ENCODE results near the gene VEZF1. TPM values are rescaled to one million over a fixed set of nuclear protein-coding genes. Genes with fewer than 3 reads are reported as not detected.

VEZF1 gene
- total and polyA plus RNA-seq, 2 experiments from 2014 or later: 32.2 to 51.9 TPM

DNA sequence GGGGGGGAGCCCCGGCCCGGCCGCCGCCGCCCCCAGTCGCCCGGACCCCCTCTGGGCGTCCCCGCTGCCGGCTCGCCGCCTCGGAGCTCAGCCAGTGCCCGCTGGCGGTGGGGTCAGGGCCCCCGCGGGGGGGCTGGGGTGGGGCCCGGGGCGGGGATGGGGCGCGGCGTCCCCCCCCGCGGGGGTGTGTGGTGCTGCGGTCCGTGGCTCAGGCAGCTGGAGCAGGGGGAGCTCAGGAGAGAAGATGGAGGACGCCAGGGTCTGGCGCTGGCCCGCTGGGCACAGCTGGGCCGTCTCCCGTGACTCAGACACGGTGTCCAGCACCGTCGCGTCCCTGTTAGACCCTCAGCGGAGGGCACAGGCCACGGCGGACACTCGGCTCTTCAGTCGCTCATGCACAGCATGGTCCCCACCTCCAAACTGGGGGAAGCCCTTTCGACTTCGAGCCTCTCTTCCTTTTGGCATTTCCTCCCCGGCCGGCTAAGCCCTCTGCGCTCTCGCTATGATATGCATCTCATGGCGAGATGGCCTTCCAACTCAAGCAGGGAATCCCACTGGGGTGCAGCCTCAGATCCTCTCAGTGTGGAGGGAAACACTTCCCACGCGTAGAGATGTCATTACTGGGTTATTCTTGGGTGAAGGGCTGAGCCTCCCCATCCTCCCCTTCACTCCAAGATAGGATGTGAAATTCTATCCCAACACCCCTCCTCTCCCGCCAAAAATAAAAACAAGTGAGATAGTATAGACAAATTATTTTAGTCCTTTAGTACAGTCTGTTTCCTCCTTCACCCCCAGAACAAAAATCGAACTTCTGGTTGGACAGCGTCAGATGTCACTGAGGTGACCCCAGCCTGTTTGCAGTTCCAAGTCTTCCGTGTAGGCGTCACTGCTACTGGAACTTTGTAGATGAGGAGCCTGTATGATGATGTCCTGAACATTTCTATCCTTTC, 522 bp upstream of the VEZF1 start:
- in situ Hi-C loops (cut with MboI): no loop called here
- Histone ChIP-seq H4K20me1 (ENCODE audit: insufficient read depth) (no peaks in the 10 kb centered on the region), H3K36me3 (ENCODE audit: low read depth) (no peaks in the 10 kb centered on the region), H3K4me3 (peak overlapping the region; percentile 81), H2AFZ (peak overlapping the region; percentile 74), H3K9me2 (ENCODE audit: insufficient read depth) (no peaks in the 10 kb centered on the region), H3K79me2 (ENCODE audit: insufficient read depth) (peaks cover 48% of the 10 kb centered on the region), H3F3A (ENCODE audit: insufficient read depth) (peaks cover 75% of the 10 kb centered on the region), H3K27ac (peak overlapping the region; percentile 89), H3K9ac (peak overlapping the region; percentile 94), H3K9me3 (ENCODE audit: low read depth) (no peaks in the 10 kb centered on the region), H3K4me1 (ENCODE audit: insufficient read depth) (peaks cover 39% of the 10 kb centered on the region), H3K27me3 (replicated peaks; ENCODE audit: insufficient read depth) (no peaks in the 10 kb centered on the region), H3K4me2 (ENCODE audit: unreplicated experiment) (peak overlapping the region; percentile 95)
- DNase-seq: peak; percentile 84
- 1 to 2% methylated on average over 30 to 40 of the region's 54 CpGs for WGBS, 2 experiments (ENCODE audit: low coverage in 1 of 2, low lambda C conversion rate in 2 of 2, missing lambda C conversion rate in 2 of 2)
- TF ChIP-seq EZH2 (IDR thresholded peaks at IDR 0.05; ENCODE audit: insufficient read depth, poor library complexity, severe bottlenecking) (no peak), EZH2phosphoT487 (IDR thresholded peaks at IDR 0.05; ENCODE audit: insufficient read depth, low read depth) (no peak)

DNA sequence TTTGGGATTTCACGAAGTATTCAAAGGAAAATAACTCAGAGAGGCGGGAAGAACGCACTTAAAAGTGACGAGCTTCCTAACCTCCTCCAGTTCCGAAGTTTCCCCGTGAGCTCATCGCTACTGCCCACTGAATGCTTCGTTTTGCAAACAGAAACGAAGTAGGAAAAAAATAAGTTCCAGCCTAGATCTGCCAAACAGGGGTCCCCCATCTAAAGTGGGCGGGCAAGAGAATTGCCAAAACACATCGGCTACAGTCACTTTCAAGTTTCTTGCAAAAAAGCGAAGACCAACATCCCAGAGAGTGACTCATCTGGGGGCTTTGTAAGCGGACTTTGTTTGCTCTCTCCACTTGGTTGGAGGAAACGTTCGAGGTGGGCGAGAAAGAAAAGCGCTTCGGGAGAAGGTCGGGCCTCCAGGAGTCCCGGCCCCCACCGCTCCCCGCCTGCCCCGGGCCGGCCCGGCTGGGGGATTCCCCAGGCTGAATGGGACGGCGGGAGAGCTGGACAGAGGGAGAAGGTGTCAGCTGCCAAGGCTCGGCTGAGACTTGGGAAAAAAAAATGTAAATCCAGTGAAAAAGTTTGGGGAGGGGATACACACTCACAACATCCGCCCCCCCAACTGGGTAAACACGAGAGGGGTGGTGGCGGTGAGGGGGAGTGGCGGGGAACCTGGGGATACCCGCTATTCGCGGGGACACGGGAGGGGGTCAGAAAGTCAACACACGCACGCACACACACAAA, 1.0 kb downstream of the VEZF1 start:
- DNase-seq: peak; percentile 87
- no peak for TF ChIP-seq EZH2 (IDR thresholded peaks at IDR 0.05; ENCODE audit: insufficient read depth, poor library complexity, severe bottlenecking)
- TF ChIP-seq EZH2phosphoT487 (IDR thresholded peaks at IDR 0.05; ENCODE audit: insufficient read depth, low read depth): no peak
- Histone ChIP-seq H3K9me2 (ENCODE audit: insufficient read depth) (no peaks in the 10 kb centered on the region), H3K36me3 (ENCODE audit: low read depth) (0 out of 2 replicates have a peak, but pooled peaks cover 6% of the 10 kb centered on the region), H3K9ac (peak overlapping the region; percentile 94), H3K79me2 (ENCODE audit: insufficient read depth) (peaks cover 58% of the 10 kb centered on the region), H3K9me3 (ENCODE audit: low read depth) (no peaks in the 10 kb centered on the region), H4K20me1 (ENCODE audit: insufficient read depth) (no peaks in the 10 kb centered on the region), H2AFZ (peak overlapping the region; percentile 35), H3K4me1 (ENCODE audit: insufficient read depth) (peaks cover 40% of the 10 kb centered on the region), H3K27ac (peak overlapping the region; percentile 89), H3K27me3 (replicated peaks; ENCODE audit: insufficient read depth) (no peaks in the 10 kb centered on the region), H3K4me3 (peak overlapping the region; percentile 81), H3K4me2 (ENCODE audit: unreplicated experiment) (peak overlapping the region; percentile 95), H3F3A (ENCODE audit: insufficient read depth) (peaks cover 63% of the 10 kb centered on the region)
- in situ Hi-C loops (cut with MboI): no loop called here
- WGBS, 2 experiments (ENCODE audit: low coverage in 1 of 2, low lambda C conversion rate in 2 of 2, missing lambda C conversion rate in 2 of 2): 0 to 1% methylated on average over 27 to 38 of the region's 38 CpGs

DNA sequence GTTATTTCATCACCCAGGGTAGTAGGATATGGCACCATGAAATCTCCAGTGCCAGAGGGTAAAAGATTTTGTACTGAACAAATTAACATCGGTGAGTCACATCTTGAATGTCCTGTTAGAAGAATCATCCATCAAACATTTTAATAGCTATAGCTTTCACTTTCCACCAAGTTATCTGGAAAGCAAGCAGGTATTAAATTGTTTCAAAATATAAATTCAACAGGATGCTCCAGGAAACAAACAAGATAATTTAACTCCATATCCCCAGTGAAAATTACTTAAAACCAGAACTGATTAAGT, 2.4 kb downstream of the VEZF1 start:
- Histone ChIP-seq H3K36me3 (ENCODE audit: low read depth) (peaks cover 15% of the 10 kb centered on the region), H3K9me3 (ENCODE audit: low read depth) (no peaks in the 10 kb centered on the region), H3K27ac (peak overlapping the region; percentile 89), H3K4me1 (ENCODE audit: insufficient read depth) (peaks cover 40% of the 10 kb centered on the region), H3K9ac (peak overlapping the region; percentile 94), H3K4me3 (peak overlapping the region; percentile 81), H3K9me2 (ENCODE audit: insufficient read depth) (no peaks in the 10 kb centered on the region), H3F3A (ENCODE audit: insufficient read depth) (peaks cover 50% of the 10 kb centered on the region), H2AFZ (no peak overlapping the region), H3K79me2 (ENCODE audit: insufficient read depth) (peaks cover 66% of the 10 kb centered on the region), H3K27me3 (replicated peaks; ENCODE audit: insufficient read depth) (no peaks in the 10 kb centered on the region), H4K20me1 (ENCODE audit: insufficient read depth) (no peaks in the 10 kb centered on the region), H3K4me2 (ENCODE audit: unreplicated experiment) (peak overlapping the region; percentile 95)
- WGBS, 2 experiments (ENCODE audit: low coverage in 1 of 2, low lambda C conversion rate in 2 of 2, missing lambda C conversion rate in 2 of 2): 0 to 4% methylated on average over 1 of the region's 1 CpG
- in situ Hi-C loops (cut with MboI): no loop called here
- no peak for TF ChIP-seq EZH2 (IDR thresholded peaks at IDR 0.05; ENCODE audit: insufficient read depth, poor library complexity, severe bottlenecking)
- no peak for TF ChIP-seq EZH2phosphoT487 (IDR thresholded peaks at IDR 0.05; ENCODE audit: insufficient read depth, low read depth)
- DNase-seq: peak; percentile 83

DNA sequence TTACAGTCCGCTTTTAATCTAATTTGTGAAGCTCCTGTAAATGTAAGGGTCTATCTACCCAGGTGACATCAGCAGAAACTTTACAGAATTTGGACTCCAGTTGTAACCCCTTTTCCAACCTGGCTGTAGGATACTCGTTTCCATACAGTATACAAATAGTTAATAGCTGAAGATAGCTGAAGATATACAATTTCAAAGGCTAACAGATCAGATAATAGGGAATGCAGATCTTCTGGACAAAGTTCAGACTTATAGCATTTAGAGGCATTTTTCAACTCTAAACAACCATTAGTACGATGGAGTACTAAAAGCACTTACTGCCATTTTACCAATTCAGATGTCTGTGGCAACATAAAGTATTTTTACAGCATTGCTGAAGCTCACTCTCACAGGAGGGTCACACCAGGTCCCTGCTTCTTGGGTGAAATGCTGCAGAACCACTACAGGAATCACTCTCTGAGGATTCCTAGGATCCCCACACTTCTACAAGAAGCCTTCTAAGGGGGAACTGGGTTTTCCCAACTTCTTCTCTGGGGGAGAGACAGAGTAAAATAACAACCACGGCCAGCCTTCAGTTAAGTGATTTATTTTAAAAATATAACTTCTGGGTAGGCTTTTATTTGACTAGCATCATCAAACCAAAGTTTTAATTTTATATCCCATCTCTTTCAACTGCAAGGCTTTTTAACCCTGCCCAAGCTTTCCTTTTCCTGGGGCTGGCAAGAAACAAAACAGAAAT, 2.9 kb downstream of the VEZF1 start:
- in situ Hi-C loops (cut with MboI): no loop called here
- peaks cover 44% of the 10 kb centered on the region for H3F3A ChIP-seq (ENCODE audit: insufficient read depth)
- H3K36me3 ChIP-seq (ENCODE audit: low read depth): peaks cover 19% of the 10 kb centered on the region
- no peaks in the 10 kb centered on the region for H3K27me3 ChIP-seq (replicated peaks; ENCODE audit: insufficient read depth)
- peak overlapping the region; percentile 89 for H3K27ac ChIP-seq
- WGBS, 2 experiments (ENCODE audit: low coverage in 1 of 2, low lambda C conversion rate in 2 of 2, missing lambda C conversion rate in 2 of 2): 52 to 57% methylated on average over 4 of the region's 4 CpGs
- H3K4me2 ChIP-seq (ENCODE audit: unreplicated experiment): peak overlapping the region; percentile 95
- no peaks in the 10 kb centered on the region for H3K9me3 ChIP-seq (ENCODE audit: low read depth)
- peaks cover 40% of the 10 kb centered on the region for H3K4me1 ChIP-seq (ENCODE audit: insufficient read depth)
- H4K20me1 ChIP-seq (ENCODE audit: insufficient read depth): no peaks in the 10 kb centered on the region
- H3K4me3 ChIP-seq: peak overlapping the region; percentile 81
- TF ChIP-seq EZH2 (IDR thresholded peaks at IDR 0.05; ENCODE audit: insufficient read depth, poor library complexity, severe bottlenecking) (no peak), EZH2phosphoT487 (IDR thresholded peaks at IDR 0.05; ENCODE audit: insufficient read depth, low read depth) (no peak)
- DNase-seq: peak; percentile 32
- no peaks in the 10 kb centered on the region for H3K9me2 ChIP-seq (ENCODE audit: insufficient read depth)
- peaks cover 72% of the 10 kb centered on the region for H3K79me2 ChIP-seq (ENCODE audit: insufficient read depth)
- H3K9ac ChIP-seq: peak overlapping the region; percentile 94
- H2AFZ ChIP-seq: no peak overlapping the region

Measured in GM23248 (cell line).